ENCODE measurements around the gene GCSAML.

DNA sequence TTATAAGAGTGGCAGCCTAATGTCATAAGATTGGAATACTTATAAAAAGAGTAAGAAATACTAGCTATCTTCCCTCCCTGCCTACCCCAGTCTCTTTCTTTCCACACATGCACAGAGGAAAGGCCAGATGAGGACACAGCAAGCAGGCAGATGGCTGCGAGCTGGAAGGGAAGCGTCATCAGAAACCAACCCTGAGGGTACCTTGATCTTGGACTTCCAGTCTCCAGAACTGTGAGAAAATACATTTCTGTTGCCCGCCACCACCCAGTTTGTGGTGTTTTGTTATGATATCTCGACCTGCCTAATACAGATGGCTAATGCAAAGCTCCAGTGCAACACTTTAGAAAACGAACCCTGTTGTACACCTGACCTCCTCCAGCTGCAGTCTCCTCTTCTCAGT lies 10.4 kb upstream of the GCSAML start:
- TF ChIP-seq CTCF (IDR thresholded peaks at IDR 0.05; ENCODE audit: insufficient read depth, low read length, poor library complexity, severe bottlenecking) (no peak), EZH2phosphoT487 (conservative IDR thresholded peaks at IDR 0.05; ENCODE audit: low read length) (no peak)

Measured in SU-DHL-6 (cell line).